IPS DF 6.9 (cell line): ENCODE measurements around the gene SLCO3A1.

Source experiments
- DNase-seq: peaks from one replicate; pipeline ENCODE4 v3.0.0-alpha.2; 2013; ENCODE audit warnings: low read depth, low spot score
- H3K27ac ChIP-seq: one replicate; pipeline ENCODE4 v1.5.1; 2013; ENCODE audit warnings: low read length, control low read depth
- H3K27me3 ChIP-seq: 2 replicates; pipeline ENCODE4 v1.6.1; 2013; ENCODE audit warnings: mild to moderate bottlenecking, low read length; ENCODE audit not compliant: control insufficient read depth, insufficient read depth
- H3K36me3 ChIP-seq: 2 replicates; pipeline ENCODE4 v1.6.1; 2013; ENCODE audit warnings: low read length; ENCODE audit not compliant: control insufficient read depth, insufficient read depth
- H3K4me1 ChIP-seq: 2 replicates; pipeline ENCODE4 v1.6.1; 2013; ENCODE audit warnings: low read length; ENCODE audit not compliant: control insufficient read depth, insufficient read depth
- H3K4me3 ChIP-seq: 2 replicates; pipeline ENCODE4 v1.5.1; 2013; ENCODE audit warnings: mild to moderate bottlenecking, low read length
- H3K9me3 ChIP-seq: 2 replicates; pipeline ENCODE4 v1.6.1; 2013; ENCODE audit warnings: low read length, inconsistent platforms; ENCODE audit not compliant: control insufficient read depth, insufficient read depth
- WGBS: extraction: QIAGEN DNeasy Blood & Tissue Kit; methylation state at CpG from one replicate; pipeline ENCODE4 v1.1.7; 2013; ENCODE audit warnings: mixed read lengths, missing lambda C conversion rate; ENCODE audit not compliant: insufficient read length, insufficient coverage; 5-methylcytosine and 5-hydroxymethylcytosine counted together

Gene SLCO3A1

GRCh38 chr15:92107510-92107909 lies 254.0 kb downstream of the SLCO3A1 start:
- no peaks in the 10 kb centered on the region for H3K27me3 ChIP-seq
- no peaks in the 10 kb centered on the region for H3K9me3 ChIP-seq
- DNase-seq: no peak
- no peak overlapping the region for H3K27ac ChIP-seq
- H3K4me3 ChIP-seq: no peak overlapping the region
- no peaks in the 10 kb centered on the region for H3K36me3 ChIP-seq
- no CpG with 5 or more reads among the region's 4 CpGs for WGBS
- no peaks in the 10 kb centered on the region for H3K4me1 ChIP-seq

DNA sequence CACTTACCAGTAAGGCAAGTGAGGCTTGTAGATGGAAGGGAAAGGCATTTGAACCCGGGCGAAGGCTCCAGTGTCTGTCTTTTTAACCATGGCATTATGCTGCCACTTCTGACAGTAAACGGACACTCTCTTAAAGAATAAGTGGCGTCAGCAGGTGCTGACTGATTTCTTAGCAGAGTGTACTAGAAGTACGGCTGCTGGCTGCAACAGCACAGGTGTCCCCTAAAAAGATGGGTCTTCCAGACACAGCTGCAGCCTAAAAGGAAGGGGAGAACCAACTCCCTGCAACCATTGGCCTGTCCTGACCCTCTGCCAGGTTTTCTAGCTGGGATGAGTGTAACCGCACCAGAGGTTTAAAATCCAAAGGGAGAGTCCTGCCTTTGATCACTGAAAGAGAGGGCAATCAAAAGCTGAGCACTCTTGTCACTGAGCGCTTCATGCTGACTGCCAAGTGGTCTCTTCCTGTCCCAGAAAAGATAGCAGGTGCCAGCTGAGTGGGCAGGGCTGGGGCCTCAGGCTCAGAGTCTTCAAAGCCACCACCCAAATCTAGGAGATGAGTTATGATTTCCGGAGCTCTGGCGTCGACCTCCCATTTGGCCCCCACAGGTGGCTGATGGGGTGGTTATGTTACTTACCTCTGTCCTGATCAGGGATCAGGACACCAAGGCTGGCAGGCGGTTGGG lies 255.8 kb downstream of the SLCO3A1 start:
- no peak for DNase-seq
- Histone ChIP-seq H3K4me1 (peaks cover 2% of the 10 kb centered on the region; the same call in 1 of the 2 replicates), H3K9me3 (no peaks in the 10 kb centered on the region), H3K4me3 (no peak overlapping the region), H3K27ac (no peak overlapping the region), H3K27me3 (no peaks in the 10 kb centered on the region), H3K36me3 (no peaks in the 10 kb centered on the region)
- WGBS: no CpG with 5 or more reads among the region's 11 CpGs

GRCh38 chr15:92111291-92111690 lies 257.8 kb downstream of the SLCO3A1 start:
- Histone ChIP-seq H3K4me3 (no peak overlapping the region), H3K36me3 (no peaks in the 10 kb centered on the region), H3K27ac (no peak overlapping the region), H3K4me1 (peaks cover 4% of the 10 kb centered on the region), H3K27me3 (no peaks in the 10 kb centered on the region), H3K9me3 (no peaks in the 10 kb centered on the region)
- no peak for DNase-seq
- no CpG with 5 or more reads among the region's 3 CpGs for WGBS

- no CpG with 5 or more reads among the region's 1 CpG for WGBS
- no peak for DNase-seq
- Histone ChIP-seq H3K4me3 (no peak overlapping the region), H3K36me3 (no peaks in the 10 kb centered on the region), H3K9me3 (no peaks in the 10 kb centered on the region), H3K27ac (no peak overlapping the region), H3K4me1 (peaks cover 4% of the 10 kb centered on the region), H3K27me3 (no peaks in the 10 kb centered on the region)
These were observed 258.2 kb downstream of the SLCO3A1 start for GRCh38 chr15:92111751-92112150.

DNA sequence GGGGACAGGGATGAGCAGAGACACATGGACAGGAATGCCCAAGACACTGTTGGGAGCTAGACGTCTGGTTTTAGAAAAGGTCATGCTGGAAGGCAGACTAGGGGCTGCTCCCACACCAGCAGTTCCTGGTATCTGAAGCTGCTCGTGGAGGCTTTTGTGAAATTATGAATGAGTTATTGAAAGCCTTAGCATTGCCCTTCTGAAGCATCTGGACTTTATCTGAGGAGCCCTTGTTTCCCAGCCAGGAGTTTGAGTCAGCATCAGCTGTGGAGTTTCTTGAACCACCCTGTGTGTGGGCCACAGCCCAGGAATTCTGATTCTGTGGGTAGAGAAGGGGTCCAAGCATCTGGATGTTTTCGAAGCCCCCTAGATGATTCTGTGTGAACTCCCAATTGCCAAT lies 258.7 kb downstream of the SLCO3A1 start:
- Histone ChIP-seq H3K36me3 (no peaks in the 10 kb centered on the region), H3K27me3 (no peaks in the 10 kb centered on the region), H3K4me3 (no peak overlapping the region), H3K4me1 (peaks cover 6% of the 10 kb centered on the region), H3K9me3 (no peaks in the 10 kb centered on the region), H3K27ac (no peak overlapping the region)
- DNase-seq: no peak
- WGBS: no CpG with 5 or more reads among the region's 3 CpGs

- no peaks in the 10 kb centered on the region for H3K9me3 ChIP-seq
- no CpG with 5 or more reads among the region's 3 CpGs for WGBS
- H3K27me3 ChIP-seq: no peaks in the 10 kb centered on the region
- DNase-seq: no peak
- H3K36me3 ChIP-seq: no peaks in the 10 kb centered on the region
- peaks cover 7% of the 10 kb centered on the region for H3K4me1 ChIP-seq
- H3K27ac ChIP-seq: no peak overlapping the region
- H3K4me3 ChIP-seq: no peak overlapping the region
These were observed 259.2 kb downstream of the SLCO3A1 start for GRCh38 chr15:92112711-92113110.

DNA sequence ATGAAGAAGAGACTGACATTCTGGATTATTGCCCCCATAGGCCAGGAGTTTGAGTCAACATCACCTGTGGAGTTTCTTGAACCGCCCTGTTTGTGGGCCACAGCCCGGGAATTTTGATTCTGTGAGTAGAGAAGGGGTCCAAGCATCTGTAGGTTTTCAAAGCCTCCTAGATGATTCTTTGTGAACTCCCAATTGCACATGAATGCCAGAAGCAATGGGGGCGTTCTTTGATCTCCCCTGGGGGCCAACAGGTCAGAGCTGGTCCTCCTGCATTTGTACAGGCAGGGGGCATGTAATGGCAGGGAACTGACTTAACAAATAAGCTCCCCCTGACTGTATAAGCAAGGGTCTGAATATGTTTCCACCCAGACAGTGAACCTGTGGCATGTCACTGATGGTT lies 260.3 kb downstream of the SLCO3A1 start:
- Histone ChIP-seq H3K27me3 (no peaks in the 10 kb centered on the region), H3K4me3 (no peak overlapping the region), H3K36me3 (no peaks in the 10 kb centered on the region), H3K4me1 (peaks cover 8% of the 10 kb centered on the region), H3K9me3 (no peaks in the 10 kb centered on the region), H3K27ac (no peak overlapping the region)
- WGBS: no CpG with 5 or more reads among the region's 3 CpGs
- DNase-seq: no peak

DNA sequence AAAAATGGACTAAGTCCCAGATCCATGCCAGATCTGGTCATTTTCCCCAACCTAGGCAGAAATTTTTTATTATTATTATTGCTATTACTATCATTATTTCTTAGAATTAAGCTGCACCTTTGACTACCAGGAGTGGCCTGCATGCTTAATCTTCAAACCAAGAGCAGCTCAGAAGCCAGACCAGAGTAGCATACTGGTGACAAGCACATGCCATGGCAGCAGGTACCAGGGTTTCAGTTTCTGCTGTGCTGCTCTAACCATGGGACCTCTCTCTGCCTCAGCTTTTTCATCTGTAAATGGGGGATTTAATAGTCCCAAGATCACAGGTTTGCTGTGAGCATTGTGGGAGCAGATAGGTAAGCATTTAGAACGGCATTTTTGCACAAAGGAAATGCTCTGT lies 262.3 kb downstream of the SLCO3A1 start:
- Histone ChIP-seq H3K27ac (no peak overlapping the region), H3K4me3 (no peak overlapping the region), H3K4me1 (peaks cover 11% of the 10 kb centered on the region), H3K36me3 (no peaks in the 10 kb centered on the region), H3K27me3 (no peaks in the 10 kb centered on the region), H3K9me3 (no peaks in the 10 kb centered on the region)
- DNase-seq: no peak
- WGBS: no CpG with 5 or more reads among the region's 1 CpG

GRCh38 chr15:92116330-92116729 lies 262.8 kb downstream of the SLCO3A1 start:
- no peak overlapping the region for H3K27ac ChIP-seq
- no peak for DNase-seq
- H3K4me1 ChIP-seq: peaks cover 11% of the 10 kb centered on the region

DNA sequence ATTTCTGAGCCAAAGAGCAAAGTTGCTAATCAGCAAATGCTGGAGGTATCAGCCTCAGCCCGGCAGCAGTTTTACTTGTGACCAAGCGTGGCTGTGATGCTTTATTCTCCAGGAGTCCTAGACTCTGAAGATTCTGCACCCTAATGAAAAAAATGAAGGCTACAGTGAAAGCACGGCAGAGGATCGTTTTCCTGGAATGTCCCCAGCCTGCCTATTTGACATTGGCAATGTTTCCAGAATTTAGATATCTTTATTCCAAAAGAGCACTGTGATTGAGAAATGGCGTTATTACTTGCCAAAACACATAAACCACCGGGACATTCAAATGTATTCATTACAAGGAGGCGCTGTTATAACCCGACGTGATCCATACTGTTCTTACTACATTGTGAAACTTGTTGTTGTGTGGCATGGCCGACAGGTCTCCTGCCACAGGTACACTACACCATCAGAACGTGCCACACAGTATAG lies 263.8 kb downstream of the SLCO3A1 start:
- no peak overlapping the region for H3K27ac ChIP-seq

More at GRCh38 chr15:92116330-92116729, 262.8 kb downstream of the SLCO3A1 start:
- Histone ChIP-seq H3K4me3 (no peak overlapping the region), H3K27me3 (no peaks in the 10 kb centered on the region), H3K9me3 (no peaks in the 10 kb centered on the region), H3K36me3 (no peaks in the 10 kb centered on the region)
- no CpG with 5 or more reads among the region's 5 CpGs for WGBS

More for the DNA sequence above, 263.8 kb downstream of the SLCO3A1 start:
- no peaks in the 10 kb centered on the region for H3K36me3 ChIP-seq
- H3K4me3 ChIP-seq: no peak overlapping the region
- no peaks in the 10 kb centered on the region for H3K27me3 ChIP-seq
- peaks cover 11% of the 10 kb centered on the region for H3K4me1 ChIP-seq
- no peaks in the 10 kb centered on the region for H3K9me3 ChIP-seq
- DNase-seq: no peak
- no CpG with 5 or more reads among the region's 11 CpGs for WGBS
